ENCODE results near the gene ENKUR.

GRCh38 chr10:24968349-24968748, 47.6 kb downstream of the ENKUR start:
- no peak for TF ChIP-seq CTCF (IDR thresholded peaks at IDR 0.05; ENCODE audit: low read length)
- TF ChIP-seq EZH2 (IDR thresholded peaks at IDR 0.05; ENCODE audit: borderline replicate concordance, low read length) = no peak

Measured in OCI-LY1 (cell line).